Lower leg skin (tissue), 4 donors: ENCODE measurements around the gene ATP6V0E1. TPM values are rescaled to one million over a fixed set of nuclear protein-coding genes. Genes with fewer than 3 reads are reported as not detected.

ENCODE experiments used
- DNase-seq, 2 donors: peaks; one replicate each; pipeline ENCODE4 v3.0.0-alpha.2; 2019; ENCODE audit warnings: low spot score in 2 of 2
- H3K4me3 ChIP-seq: fragments of 200-600 bp; sonication (generic); 2 replicates; pipeline ENCODE4 v1.5.1; 2017; ENCODE audit warnings: mild to moderate bottlenecking, low read depth; ENCODE audit not compliant: poor library complexity, severe bottlenecking
- POLR2A ChIP-seq, 2 donors: fragments of 450-650 bp; IDR thresholded peaks; one replicate each; pipeline ENCODE4 v1.6.1; 2016 to 2017; ENCODE audit warnings: antibody characterized with exemption in 2 of 2, mild to moderate bottlenecking in 1 of 2, moderate library complexity in 1 of 2
- WGBS, 2 donors: methylation state at CpG; one replicate each; pipeline ENCODE4 v1.1.5; 2018; 5-methylcytosine and 5-hydroxymethylcytosine counted together
- intact Hi-C: fragments of 100-400 bp; cut with DNase I; formaldehyde crosslinking; loops from one replicate; pipeline ENCODE4 v1.15.0; 2023; ENCODE audit warnings: low total_unique reads
- total RNA-seq, 4 donors: library from RNA; depleted of rRNA; stranded (reverse); fragments of >200 nt; gene quantifications; one replicate each; pipeline ENCODE4 v1.1.0, GENCODE V29; 2016
- TF ChIP-seq, protein P1 (sequence below), 3 donors: fragments of 450-650 bp; IDR thresholded peaks; one replicate each; pipeline ENCODE4 v1.5.1; 2016; ENCODE audit warnings: antibody characterized with exemption in 3 of 3, mild to moderate bottlenecking in 3 of 3, moderate library complexity in 2 of 3

ATP6V0E1 gene
- total RNA-seq, 4 donors from 2014 or later, result 47.3 to 110 (median 86.4) TPM

DNA sequence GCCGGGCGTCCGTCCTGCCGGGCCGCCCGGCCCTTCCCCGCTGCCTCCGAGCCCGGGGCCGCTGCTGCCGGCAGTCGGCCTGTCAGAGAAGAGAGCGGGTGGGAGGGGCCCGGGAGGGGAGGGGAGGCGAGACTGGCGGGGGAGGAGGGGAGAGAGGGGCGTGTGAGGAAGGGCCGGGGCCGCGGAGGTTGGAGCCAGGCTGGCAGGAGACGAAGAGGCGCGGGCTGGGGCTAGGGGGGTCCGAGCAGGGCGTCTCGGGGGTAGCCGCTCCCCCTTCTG lies 73.2 kb downstream of the ATP6V0E1 start:
- TF ChIP-seq, protein P1, sequence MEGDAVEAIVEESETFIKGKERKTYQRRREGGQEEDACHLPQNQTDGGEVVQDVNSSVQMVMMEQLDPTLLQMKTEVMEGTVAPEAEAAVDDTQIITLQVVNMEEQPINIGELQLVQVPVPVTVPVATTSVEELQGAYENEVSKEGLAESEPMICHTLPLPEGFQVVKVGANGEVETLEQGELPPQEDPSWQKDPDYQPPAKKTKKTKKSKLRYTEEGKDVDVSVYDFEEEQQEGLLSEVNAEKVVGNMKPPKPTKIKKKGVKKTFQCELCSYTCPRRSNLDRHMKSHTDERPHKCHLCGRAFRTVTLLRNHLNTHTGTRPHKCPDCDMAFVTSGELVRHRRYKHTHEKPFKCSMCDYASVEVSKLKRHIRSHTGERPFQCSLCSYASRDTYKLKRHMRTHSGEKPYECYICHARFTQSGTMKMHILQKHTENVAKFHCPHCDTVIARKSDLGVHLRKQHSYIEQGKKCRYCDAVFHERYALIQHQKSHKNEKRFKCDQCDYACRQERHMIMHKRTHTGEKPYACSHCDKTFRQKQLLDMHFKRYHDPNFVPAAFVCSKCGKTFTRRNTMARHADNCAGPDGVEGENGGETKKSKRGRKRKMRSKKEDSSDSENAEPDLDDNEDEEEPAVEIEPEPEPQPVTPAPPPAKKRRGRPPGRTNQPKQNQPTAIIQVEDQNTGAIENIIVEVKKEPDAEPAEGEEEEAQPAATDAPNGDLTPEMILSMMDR (IDR thresholded peaks at IDR 0.05), result no peak
- no peak for TF ChIP-seq POLR2A (IDR thresholded peaks at IDR 0.05)
- H3K4me3 ChIP-seq, result peak overlapping the region; percentile 99
- WGBS, 2 donors, result 0 to 2% methylated on average over 13 to 22 of the region's 27 CpGs
- intact Hi-C loops, result loop anchor here (10.0 kb wide), 1 partner anchor 88 kb away; the partner anchor contains the start of gene BNIP1
- DNase-seq, result no peak

DNA sequence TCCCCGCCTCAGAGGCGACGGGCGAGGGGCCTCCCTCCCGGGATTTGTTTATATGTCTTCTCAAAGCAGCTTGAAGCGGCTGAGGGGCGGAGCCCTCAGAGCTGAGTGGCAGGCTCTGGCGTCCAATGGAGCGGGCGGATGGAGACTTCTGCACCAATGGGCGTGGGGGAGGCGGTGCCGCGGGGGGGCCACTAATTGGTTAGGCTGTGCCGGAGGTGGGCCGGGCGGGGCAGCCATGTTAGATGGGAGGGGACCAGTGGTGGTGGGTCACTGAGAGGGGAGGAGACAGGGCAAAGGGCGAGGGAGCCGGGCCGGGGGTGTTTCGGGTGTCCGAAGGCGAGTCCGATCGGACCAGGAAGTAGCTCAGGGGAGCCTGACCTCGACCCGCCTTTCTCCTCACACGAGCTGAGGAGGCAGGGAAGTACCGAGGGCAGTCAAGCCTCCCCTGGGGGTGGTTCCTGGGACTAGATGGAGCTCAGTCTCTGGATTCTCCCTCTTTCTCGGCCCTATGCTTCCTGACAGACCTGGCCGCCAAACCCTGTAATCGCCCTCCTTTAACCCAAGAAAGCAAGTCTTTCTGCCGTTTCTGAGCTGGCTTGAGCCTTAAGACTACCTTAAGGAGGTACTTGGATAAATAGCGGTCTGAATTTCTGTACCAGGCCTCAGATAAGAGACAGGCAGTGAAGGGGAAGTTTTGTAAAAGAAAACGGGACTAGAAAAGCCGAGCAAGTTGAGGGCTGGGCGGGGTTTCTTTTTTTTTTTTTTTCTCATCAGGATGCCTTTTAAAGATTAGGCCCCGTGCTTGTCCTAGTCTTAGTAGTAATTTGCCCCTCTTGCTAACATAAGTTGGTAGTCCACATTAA lies 73.7 kb downstream of the ATP6V0E1 start:
- TF ChIP-seq, protein P1 (IDR thresholded peaks at IDR 0.05), result no peak
- peak overlapping the region; percentile 99 for H3K4me3 ChIP-seq
- WGBS, 2 donors, result 0 to 1% methylated on average over 29 to 38 of the region's 38 CpGs
- DNase-seq, result peak; percentile 99 to 100
- intact Hi-C loops, result loop anchor here (10.0 kb wide), 1 partner anchor 88 kb away; the partner anchor contains the start of gene BNIP1

DNA sequence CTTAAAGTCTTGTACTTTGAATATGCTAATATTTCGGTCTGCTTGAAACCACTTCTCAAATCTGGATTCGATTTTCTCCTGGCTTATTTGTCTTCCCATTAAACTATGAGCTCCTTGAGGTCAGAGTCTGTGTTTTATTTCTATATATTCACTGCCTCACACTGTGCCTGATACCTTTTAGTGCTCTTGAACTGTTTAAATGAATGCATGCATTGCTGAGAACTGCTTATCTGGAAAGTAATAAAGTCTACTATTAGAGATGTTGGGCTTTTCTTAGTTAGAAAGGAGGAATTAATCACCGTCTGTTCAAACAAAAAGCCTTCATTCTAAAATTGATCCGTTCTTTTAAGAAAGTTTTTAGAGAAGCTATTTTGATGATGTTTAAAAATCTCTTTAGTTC lies 78.6 kb downstream of the ATP6V0E1 start:
- H3K4me3 ChIP-seq, result no peak overlapping the region
- 69 to 78% methylated on average over 4 of the region's 4 CpGs for WGBS, 2 donors
- intact Hi-C loops, result no loop called here
- DNase-seq, result no peak
- no peak for TF ChIP-seq POLR2A (IDR thresholded peaks at IDR 0.05)
- TF ChIP-seq, protein P1 (IDR thresholded peaks at IDR 0.05), result no peak

DNA sequence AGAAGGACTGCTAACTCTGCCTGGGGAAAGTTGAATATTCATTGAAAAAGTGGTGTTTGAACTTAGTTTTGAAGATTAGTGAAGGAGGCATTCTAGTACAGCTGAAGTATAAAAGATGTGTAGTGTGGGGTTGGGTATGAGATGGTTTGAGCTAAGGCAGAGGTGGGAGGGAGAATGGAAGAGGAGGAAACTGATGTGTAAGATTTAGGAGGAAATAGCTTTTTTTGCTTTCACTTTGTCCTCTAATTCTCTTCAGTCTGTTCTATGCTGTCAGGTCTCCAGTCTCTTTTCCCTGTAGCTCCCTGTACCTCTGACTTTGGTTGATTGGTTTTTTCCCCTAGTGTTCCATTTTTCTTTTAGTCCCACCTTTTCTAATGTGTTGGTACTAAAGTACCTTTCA lies 81.6 kb downstream of the ATP6V0E1 start:
- DNase-seq, result no peak
- H3K4me3 ChIP-seq, result no peak overlapping the region

DNA sequence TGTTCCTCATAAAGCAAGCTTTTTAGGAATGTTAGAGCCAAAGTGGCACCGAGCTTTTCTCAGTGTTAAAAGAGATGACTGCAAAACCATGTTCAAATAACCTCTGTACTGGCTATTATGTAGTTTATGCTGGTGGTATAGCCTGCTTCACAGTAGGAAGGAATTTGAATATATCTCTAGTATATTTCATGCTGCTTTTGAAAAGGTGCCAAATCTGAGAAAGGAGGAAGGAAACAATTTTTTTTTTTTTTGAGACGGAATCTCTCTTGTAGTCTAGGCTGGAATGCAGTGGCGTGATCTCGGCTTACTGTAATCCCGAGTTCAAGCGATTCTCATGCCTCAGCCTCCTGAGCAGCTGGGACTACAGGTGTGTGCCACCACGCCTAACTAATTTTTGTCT lies 86.1 kb downstream of the ATP6V0E1 start:
- TF ChIP-seq POLR2A (IDR thresholded peaks at IDR 0.05), result no peak
- TF ChIP-seq, protein P1 (IDR thresholded peaks at IDR 0.05), result no peak
- intact Hi-C loops, result no loop called here

More for the DNA sequence above, 81.6 kb downstream of the ATP6V0E1 start:
- TF ChIP-seq POLR2A (IDR thresholded peaks at IDR 0.05), result no peak
- TF ChIP-seq, protein P1 (IDR thresholded peaks at IDR 0.05), result no peak
- intact Hi-C loops, result no loop called here

More for the DNA sequence above, 86.1 kb downstream of the ATP6V0E1 start:
- no peak for DNase-seq
- no peak overlapping the region for H3K4me3 ChIP-seq
- 67 to 85% methylated on average over 7 of the region's 7 CpGs for WGBS, 2 donors
